Esophagus muscularis mucosa (tissue), 4 donors: ENCODE data around the gene SMIM3.

Experiments used
- EP300 ChIP-seq: sonication (generic); formaldehyde crosslinking; IDR thresholded peaks from one replicate; pipeline ENCODE4 v1.6.1; 2017; ENCODE audit warnings: antibody characterized with exemption
- POLR2A ChIP-seq: fragments of 450-650 bp; IDR thresholded peaks from one replicate; pipeline ENCODE4 v1.6.1; 2017; ENCODE audit warnings: antibody characterized with exemption, moderate library complexity, mild to moderate bottlenecking, low read depth
- POLR2AphosphoS5 ChIP-seq, 2 donors: sonication (generic); formaldehyde crosslinking; IDR thresholded peaks; one replicate each; pipeline ENCODE4 v1.6.1; 2017; ENCODE audit warnings: antibody characterized with exemption in 2 of 2
- TF ChIP-seq, protein P1 (sequence below), 3 experiments: fragments of 200-600 bp in 2 of 3; fragments of 450-650 bp in 1 of 3; sonication (generic) in 2 of 3; IDR thresholded peaks; one replicate each; pipeline ENCODE4 v1.5.1; 2017 to 2019; ENCODE audit warnings: antibody characterized with exemption in 3 of 3, mild to moderate bottlenecking in 2 of 3, moderate library complexity in 1 of 3

DNA sequence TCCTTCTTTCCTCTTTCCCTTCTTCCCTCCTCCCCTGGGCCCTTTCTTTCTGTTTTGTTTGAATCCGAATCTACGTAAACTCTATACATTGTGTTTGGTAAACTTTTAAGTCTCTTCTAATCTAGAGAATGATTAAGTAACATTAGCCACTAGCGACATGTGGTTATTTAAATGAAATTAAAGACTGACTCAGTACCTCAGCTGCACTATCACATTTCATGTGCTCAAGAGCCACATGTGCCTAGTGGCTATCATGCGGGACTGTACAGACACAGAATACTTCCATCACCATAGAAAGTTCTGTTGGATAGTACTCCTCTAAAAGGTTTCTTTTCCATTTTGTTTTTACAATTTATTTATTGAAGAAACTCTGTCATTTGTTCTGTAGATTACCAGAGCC lies 48.7 kb upstream of the SMIM3 start:
- TF ChIP-seq POLR2AphosphoS5 (IDR thresholded peaks at IDR 0.05) (no peak), POLR2A (no peak), EP300 (no peak)
- TF ChIP-seq, protein P1, sequence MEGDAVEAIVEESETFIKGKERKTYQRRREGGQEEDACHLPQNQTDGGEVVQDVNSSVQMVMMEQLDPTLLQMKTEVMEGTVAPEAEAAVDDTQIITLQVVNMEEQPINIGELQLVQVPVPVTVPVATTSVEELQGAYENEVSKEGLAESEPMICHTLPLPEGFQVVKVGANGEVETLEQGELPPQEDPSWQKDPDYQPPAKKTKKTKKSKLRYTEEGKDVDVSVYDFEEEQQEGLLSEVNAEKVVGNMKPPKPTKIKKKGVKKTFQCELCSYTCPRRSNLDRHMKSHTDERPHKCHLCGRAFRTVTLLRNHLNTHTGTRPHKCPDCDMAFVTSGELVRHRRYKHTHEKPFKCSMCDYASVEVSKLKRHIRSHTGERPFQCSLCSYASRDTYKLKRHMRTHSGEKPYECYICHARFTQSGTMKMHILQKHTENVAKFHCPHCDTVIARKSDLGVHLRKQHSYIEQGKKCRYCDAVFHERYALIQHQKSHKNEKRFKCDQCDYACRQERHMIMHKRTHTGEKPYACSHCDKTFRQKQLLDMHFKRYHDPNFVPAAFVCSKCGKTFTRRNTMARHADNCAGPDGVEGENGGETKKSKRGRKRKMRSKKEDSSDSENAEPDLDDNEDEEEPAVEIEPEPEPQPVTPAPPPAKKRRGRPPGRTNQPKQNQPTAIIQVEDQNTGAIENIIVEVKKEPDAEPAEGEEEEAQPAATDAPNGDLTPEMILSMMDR (IDR thresholded peaks at IDR 0.05): no peak
